GM12892 (cell line): Measurements from ENCODE around the gene ANKS1A.

Source experiments
- POLR2A ChIP-seq: IDR thresholded peaks from 2 replicates; pipeline ENCODE4 v1.6.1; 2011; ENCODE audit warnings: low read depth, low read length, control low read depth
- POLR2AphosphoS5 ChIP-seq: IDR thresholded peaks from 2 replicates; pipeline ENCODE4 v1.6.1; 2011; ENCODE audit warnings: low read depth, low read length, control low read depth

DNA sequence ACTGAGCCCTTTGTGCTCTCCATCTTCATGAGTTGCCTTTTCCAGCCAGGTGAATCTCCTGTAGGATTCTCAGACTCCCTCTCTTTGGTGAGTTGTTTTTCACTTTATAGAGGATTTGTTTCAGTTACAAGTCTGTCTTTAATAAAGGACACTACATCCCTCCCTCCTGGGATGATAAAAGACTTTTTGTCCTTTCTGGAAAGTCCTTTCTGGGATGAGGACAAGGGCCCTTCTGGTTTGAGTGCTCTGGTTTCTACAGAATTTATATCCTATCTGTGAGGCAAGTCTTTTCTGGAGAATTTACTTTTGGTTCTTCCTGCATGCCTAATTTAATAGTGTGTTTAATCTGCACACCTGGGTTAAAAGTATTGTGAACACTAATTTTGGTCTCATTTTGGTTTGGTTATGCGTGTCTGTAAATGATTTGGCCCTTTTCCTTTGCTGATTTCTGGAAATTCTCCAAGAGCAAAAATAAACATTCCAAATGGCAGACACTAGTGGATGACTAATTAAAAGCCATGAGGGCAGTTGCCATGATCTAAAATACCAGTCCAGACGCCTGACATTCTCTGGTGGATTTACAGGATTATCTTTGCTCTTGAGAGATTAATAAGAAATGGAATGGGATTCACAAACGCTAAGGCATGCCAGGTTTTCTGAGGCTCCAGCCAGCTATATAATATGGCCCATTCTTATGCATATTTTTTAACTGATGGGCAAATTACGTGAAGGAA, 207.2 kb downstream of the ANKS1A start:
- TF ChIP-seq POLR2A (no peak), POLR2AphosphoS5 (no peak)
